ENCODE data around the gene VAPA.

DNA sequence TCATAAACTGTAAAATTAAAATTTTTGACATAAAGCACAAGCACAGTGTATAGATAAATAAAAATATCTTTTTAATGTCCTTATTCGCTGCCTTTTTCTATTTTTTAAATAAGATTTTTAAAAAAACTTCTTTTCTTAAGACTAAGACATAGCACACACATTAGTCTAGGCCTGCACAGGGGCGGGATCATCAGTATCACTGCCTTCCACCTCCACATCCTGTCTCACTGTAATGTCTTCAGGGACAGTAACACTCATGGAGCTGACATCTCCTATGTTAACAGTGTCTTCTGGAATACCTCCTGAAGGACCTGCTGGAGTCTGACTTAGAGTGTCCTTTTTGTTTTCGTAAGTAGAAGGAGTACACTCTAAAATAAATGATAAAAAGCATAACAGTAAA is 33.0 kb downstream of the VAPA start:
- TF ChIP-seq, protein P1, sequence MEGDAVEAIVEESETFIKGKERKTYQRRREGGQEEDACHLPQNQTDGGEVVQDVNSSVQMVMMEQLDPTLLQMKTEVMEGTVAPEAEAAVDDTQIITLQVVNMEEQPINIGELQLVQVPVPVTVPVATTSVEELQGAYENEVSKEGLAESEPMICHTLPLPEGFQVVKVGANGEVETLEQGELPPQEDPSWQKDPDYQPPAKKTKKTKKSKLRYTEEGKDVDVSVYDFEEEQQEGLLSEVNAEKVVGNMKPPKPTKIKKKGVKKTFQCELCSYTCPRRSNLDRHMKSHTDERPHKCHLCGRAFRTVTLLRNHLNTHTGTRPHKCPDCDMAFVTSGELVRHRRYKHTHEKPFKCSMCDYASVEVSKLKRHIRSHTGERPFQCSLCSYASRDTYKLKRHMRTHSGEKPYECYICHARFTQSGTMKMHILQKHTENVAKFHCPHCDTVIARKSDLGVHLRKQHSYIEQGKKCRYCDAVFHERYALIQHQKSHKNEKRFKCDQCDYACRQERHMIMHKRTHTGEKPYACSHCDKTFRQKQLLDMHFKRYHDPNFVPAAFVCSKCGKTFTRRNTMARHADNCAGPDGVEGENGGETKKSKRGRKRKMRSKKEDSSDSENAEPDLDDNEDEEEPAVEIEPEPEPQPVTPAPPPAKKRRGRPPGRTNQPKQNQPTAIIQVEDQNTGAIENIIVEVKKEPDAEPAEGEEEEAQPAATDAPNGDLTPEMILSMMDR (IDR thresholded peaks at IDR 0.05 in 8 of 11, conservative IDR thresholded peaks at IDR 0.05 in 3 of 11): no peak
- no peak for TF ChIP-seq POLR2A (IDR thresholded peaks at IDR 0.05)

Measured in spleen (tissue), 7 donors.